HEK293T (cell line): ENCODE data around the gene KCNMA1.

ENCODE experiments used
- CTCF ChIA-PET: fragments of 350-600 bp; formaldehyde crosslinking; extraction: SDS; loops from one replicate; lab custom pipeline; 2021; ENCODE audit warnings: antibody characterized with exemption, inconsistent platforms; lab: Yijun Ruan, JAX
- POLR2A ChIA-PET: fragments of 350-600 bp; formaldehyde crosslinking; extraction: SDS; loops from one replicate; lab custom pipeline; 2020; ENCODE audit warnings: antibody characterized with exemption, inconsistent platforms; lab: Yijun Ruan, JAX
- DNase-seq: peaks from one replicate; pipeline ENCODE4 v3.0.0; 2012; ENCODE audit warnings: mixed read lengths; ENCODE audit errors: extremely low spot score
- ARNT ChIP-seq: fragments of 450-650 bp; IDR thresholded peaks from 2 replicates; pipeline ENCODE4 v1.6.1; 2017; ENCODE audit warnings: mild to moderate bottlenecking
- BHLHE40 ChIP-seq: fragments of 450-650 bp; IDR thresholded peaks from 2 replicates; pipeline ENCODE4 v1.6.1; 2016; ENCODE audit warnings: mild to moderate bottlenecking, moderate library complexity, borderline replicate concordance
- CTBP1 ChIP-seq: fragments of 450-650 bp; IDR thresholded peaks from 2 replicates; pipeline ENCODE4 v1.6.1; 2016; ENCODE audit warnings: borderline replicate concordance
- ELF4 ChIP-seq: fragments of 450-650 bp; IDR thresholded peaks from 2 replicates; pipeline ENCODE4 v1.6.1; 2017; ENCODE audit warnings: antibody characterized with exemption
- FOXA1 ChIP-seq: fragments of 450-650 bp; IDR thresholded peaks from 2 replicates; pipeline ENCODE4 v1.6.1; 2016; ENCODE audit warnings: mild to moderate bottlenecking
- FOXK2 ChIP-seq: fragments of 450-650 bp; IDR thresholded peaks from 2 replicates; pipeline ENCODE4 v1.6.1; 2016; ENCODE audit warnings: mild to moderate bottlenecking
- FOXM1 ChIP-seq: fragments of 450-650 bp; IDR thresholded peaks from 2 replicates; pipeline ENCODE4 v1.6.1; 2017; ENCODE audit warnings: mild to moderate bottlenecking, borderline replicate concordance
- HDGF ChIP-seq: fragments of 450-650 bp; IDR thresholded peaks from 2 replicates; pipeline ENCODE4 v1.6.1; 2017; ENCODE audit warnings: antibody characterized with exemption, borderline replicate concordance
- L3MBTL2 ChIP-seq: fragments of 450-650 bp; conservative IDR thresholded peaks from 2 replicates; pipeline ENCODE4 v1.6.1; 2016; ENCODE audit warnings: mild to moderate bottlenecking
- LEF1 ChIP-seq: fragments of 450-650 bp; IDR thresholded peaks from 2 replicates; pipeline ENCODE4 v1.6.1; 2017; ENCODE audit warnings: mild to moderate bottlenecking, borderline replicate concordance
- NFRKB ChIP-seq: fragments of 450-650 bp; IDR thresholded peaks from 2 replicates; pipeline ENCODE4 v1.6.1; 2016; ENCODE audit warnings: mild to moderate bottlenecking, moderate library complexity
- PKNOX1 ChIP-seq: fragments of 450-650 bp; IDR thresholded peaks from 2 replicates; pipeline ENCODE4 v1.6.1; 2016
- SP1 ChIP-seq: fragments of 450-650 bp; IDR thresholded peaks from 2 replicates; pipeline ENCODE4 v1.6.1; 2017
- SUZ12 ChIP-seq: fragments of 450-650 bp; IDR thresholded peaks from 2 replicates; pipeline ENCODE4 v1.6.1; 2016; ENCODE audit warnings: mild to moderate bottlenecking
- TARDBP ChIP-seq: fragments of 450-650 bp; IDR thresholded peaks from 2 replicates; pipeline ENCODE4 v1.6.1; 2016
- ZNF384 ChIP-seq: fragments of 450-650 bp; IDR thresholded peaks from 2 replicates; pipeline ENCODE4 v1.6.1; 2016

Gene KCNMA1

GRCh38 chr10:77304192-77304591, 333.4 kb downstream of the KCNMA1 start:
- ChIA-PET CTCF (no interaction called here), POLR2A (no interaction called here)
- no peak for TF ChIP-seq PKNOX1
- no peak for TF ChIP-seq FOXK2
- no peak for TF ChIP-seq ELF4
- no peak for TF ChIP-seq SUZ12
- TF ChIP-seq FOXA1 = no peak
- no peak for TF ChIP-seq L3MBTL2
- no peak for TF ChIP-seq ZNF384
- no peak for TF ChIP-seq NFRKB
- no peak for TF ChIP-seq ARNT
- TF ChIP-seq FOXM1 = no peak
- TF ChIP-seq BHLHE40 = no peak
- TF ChIP-seq LEF1 = no peak
- TF ChIP-seq SP1 = no peak
- TF ChIP-seq CTBP1 = no peak
- no peak for TF ChIP-seq HDGF
- TF ChIP-seq TARDBP = no peak
- no peak for DNase-seq

GRCh38 chr10:77301305-77301730, 336.3 kb downstream of the KCNMA1 start:
- DNase-seq = no peak
- ChIA-PET POLR2A (no interaction called here), CTCF (no interaction called here)
- TF ChIP-seq SUZ12 = no peak
- no peak for TF ChIP-seq PKNOX1
- TF ChIP-seq ARNT = no peak
- no peak for TF ChIP-seq NFRKB
- no peak for TF ChIP-seq FOXM1
- no peak for TF ChIP-seq L3MBTL2
- TF ChIP-seq FOXA1 = no peak
- TF ChIP-seq CTBP1 = no peak
- TF ChIP-seq SP1 = no peak
- no peak for TF ChIP-seq TARDBP
- no peak for TF ChIP-seq FOXK2
- TF ChIP-seq ZNF384 = no peak
- no peak for TF ChIP-seq LEF1
- no peak for TF ChIP-seq BHLHE40
- no peak for TF ChIP-seq HDGF
- no peak for TF ChIP-seq ELF4

GRCh38 chr10:77300682-77301302, 336.8 kb downstream of the KCNMA1 start:
- CTCF ChIA-PET = no interaction called here
- no peak for DNase-seq
- no peak for TF ChIP-seq CTBP1
- no peak for TF ChIP-seq NFRKB
- TF ChIP-seq SP1 = no peak
- no peak for TF ChIP-seq FOXM1
- TF ChIP-seq ARNT = no peak
- TF ChIP-seq FOXA1 = no peak
- no peak for TF ChIP-seq ZNF384
- TF ChIP-seq LEF1 = no peak
- no peak for TF ChIP-seq ELF4
- TF ChIP-seq SUZ12 = no peak
- TF ChIP-seq L3MBTL2 = no peak
- TF ChIP-seq TARDBP = no peak
- no peak for TF ChIP-seq PKNOX1
- TF ChIP-seq BHLHE40 = no peak
- POLR2A ChIA-PET = no interaction called here

GRCh38 chr10:77299320-77299719, 338.3 kb downstream of the KCNMA1 start:
- DNase-seq = no peak
- TF ChIP-seq FOXK2 (no peak), ZNF384 (no peak), TARDBP (no peak), L3MBTL2 (no peak), ARNT (no peak), NFRKB (no peak)
- POLR2A ChIA-PET = no interaction called here
- CTCF ChIA-PET = no interaction called here

GRCh38 chr10:77297393-77297739, 340.2 kb downstream of the KCNMA1 start:
- TF ChIP-seq CTBP1 = no peak
- TF ChIP-seq ZNF384 = no peak
- TF ChIP-seq HDGF = no peak
- TF ChIP-seq FOXA1 = no peak
- TF ChIP-seq PKNOX1 = peak; percentile 57
- ChIA-PET POLR2A (no interaction called here), CTCF (interaction anchor here (0.8 to 1.7 kb wide), 9 partner anchors 8 to 414 kb away, joined by 3 to 11 read pairs (median 4); no protein-coding TSS in a partner anchor)
- no peak for DNase-seq
